Raji (cell line): ENCODE data around the gene BAIAP3.

Source experiments
- POLR2A ChIP-seq: IDR thresholded peaks from 2 replicates; pipeline ENCODE4 v1.6.1; 2011; ENCODE audit warnings: low read depth, low read length, control low read depth; ENCODE audit not compliant: insufficient read depth

Gene BAIAP3

DNA sequence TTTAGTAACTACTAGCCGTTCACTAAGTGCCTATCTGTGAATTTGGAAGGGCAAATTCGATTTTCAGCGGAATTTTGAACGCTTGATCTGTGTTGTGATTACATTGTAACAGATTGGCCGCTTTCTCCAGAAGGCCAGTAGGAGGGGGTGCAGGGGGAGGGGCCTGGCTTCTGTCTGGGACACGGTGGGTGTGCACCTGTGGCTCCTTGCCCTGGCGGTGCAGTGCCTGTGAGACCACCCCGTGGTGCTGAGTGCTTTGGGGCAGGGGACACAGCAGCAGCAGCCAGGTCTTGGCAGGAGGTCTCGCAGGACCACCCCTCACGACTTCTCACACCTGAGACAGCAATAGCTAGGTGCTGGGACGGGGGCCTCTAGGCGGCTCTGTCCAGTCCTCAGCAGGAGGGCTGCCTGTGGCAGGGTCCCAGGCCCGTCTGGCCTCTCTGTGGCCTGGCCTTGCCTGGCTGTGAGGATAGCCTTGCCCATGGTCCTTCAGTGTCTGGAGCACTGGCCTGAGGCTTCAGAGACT lies 22.2 kb upstream of the BAIAP3 start:
- TF ChIP-seq POLR2A, result no peak

GRCh38 chr16:1311738-1312466 lies 21.5 kb upstream of the BAIAP3 start:
- TF ChIP-seq POLR2A, result no peak

GRCh38 chr16:1312467-1312816 lies 21.0 kb upstream of the BAIAP3 start:
- no peak for TF ChIP-seq POLR2A

- TF ChIP-seq POLR2A, result no peak
These were observed 20.5 kb upstream of the BAIAP3 start for GRCh38 chr16:1312903-1313302.

DNA sequence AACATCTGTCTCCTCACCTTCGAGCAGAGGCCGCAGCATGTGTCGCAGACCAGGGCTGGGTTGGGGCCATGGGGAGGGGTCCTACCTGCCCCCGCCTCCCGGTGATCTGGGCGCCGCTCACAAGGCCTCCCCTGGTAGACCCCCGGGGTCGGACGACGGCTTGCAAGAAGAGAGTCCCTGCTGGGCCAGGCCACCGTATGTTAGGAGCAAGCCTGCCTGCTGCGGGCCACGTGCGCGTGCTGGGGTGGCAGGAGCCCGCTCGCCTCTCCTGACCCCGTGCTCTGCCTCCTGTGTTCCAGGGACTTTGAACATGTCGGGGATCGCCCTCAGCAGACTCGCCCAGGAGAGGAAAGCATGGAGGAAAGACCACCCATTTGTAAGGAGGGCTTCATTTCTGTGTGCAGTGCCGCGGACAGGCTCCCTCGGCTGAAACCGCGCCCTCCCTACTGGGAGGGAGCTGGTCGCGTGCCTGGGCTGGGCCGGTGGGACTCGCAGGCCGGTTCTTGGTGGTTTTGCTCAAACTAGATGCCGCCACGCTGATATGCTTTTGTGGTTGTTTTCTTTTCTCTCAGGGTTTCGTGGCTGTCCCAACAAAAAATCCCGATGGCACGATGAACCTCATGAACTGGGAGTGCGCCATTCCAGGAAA lies 19.6 kb upstream of the BAIAP3 start:
- TF ChIP-seq POLR2A, result no peak

DNA sequence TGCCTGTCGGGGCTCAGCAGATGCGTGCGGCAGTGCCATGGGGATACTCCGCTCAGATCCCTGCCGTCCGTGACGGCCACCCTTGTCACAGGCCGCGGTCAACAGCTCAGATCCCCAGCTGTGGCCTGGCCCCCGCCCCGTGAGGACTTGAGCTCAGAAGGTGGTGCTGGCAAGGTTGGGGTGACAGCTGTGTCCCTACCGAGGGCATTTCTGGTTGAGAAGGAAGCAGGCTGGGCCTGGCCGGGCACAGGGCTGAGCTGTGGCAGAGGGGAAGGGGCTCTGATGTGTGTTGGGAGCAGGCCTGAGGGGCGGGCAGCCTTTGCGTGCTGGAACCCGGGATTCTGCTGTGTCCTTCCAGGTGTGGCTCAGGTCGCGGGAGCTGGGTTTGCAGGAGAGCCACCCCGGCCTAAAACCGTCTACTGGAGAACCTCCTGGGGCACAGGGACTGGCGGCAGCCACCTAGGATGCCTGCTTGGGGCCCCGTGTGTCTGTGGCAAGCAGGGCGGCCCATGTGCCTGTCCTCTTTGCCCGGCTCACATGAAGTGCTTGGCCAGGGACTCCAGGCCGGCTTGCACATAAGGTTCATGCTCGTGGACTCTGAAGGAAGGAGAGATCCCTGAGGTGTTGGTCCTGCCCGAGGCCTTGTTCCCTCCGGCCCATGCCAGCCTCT lies 18.9 kb upstream of the BAIAP3 start:
- no peak for TF ChIP-seq POLR2A

DNA sequence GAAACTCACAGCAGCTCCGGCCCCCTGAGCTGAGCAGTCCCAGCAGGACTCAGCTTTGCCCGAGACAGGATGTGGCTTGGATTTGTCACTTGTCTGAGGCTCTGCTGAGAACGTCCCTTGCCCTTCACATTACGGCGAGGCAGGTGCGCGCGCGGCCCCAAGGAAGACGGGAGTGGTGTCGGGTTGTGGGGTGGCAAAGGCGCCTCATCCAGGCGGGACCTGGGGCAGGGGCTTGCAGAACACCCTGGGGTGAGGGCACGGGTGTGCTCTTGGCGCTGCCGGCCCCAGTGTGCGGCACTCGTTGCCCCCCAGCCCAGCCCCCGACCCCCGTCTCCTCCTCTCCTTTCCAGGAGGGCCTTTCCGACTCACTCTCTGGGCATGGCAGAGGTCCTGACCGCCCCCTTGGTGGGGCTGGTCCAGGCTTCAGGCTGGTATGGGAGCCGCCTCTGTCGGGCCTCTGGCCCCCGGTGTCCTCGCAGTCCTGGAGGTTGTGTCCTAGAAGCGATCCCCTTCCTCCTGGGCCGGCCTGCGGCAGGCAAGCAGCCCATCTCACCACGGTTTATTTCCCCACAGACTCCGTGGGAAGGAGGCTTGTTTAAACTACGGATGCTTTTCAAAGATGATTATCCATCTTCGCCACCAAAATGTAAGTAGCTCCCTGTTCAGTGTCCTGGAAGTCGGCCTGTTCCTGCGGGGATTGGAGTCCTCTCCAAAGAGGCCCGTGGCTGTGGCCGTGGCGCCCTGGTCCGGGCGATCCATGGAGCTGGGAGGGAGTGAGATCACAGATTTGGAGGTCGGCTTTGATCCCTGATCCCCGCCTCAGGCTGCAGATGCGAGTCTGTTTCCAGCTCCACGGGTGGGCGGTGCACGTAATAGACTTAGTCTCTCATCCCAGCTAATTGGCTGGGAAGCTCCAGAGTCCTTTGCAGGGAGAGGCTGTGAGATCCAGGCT lies 18.1 kb upstream of the BAIAP3 start:
- no peak for TF ChIP-seq POLR2A

DNA sequence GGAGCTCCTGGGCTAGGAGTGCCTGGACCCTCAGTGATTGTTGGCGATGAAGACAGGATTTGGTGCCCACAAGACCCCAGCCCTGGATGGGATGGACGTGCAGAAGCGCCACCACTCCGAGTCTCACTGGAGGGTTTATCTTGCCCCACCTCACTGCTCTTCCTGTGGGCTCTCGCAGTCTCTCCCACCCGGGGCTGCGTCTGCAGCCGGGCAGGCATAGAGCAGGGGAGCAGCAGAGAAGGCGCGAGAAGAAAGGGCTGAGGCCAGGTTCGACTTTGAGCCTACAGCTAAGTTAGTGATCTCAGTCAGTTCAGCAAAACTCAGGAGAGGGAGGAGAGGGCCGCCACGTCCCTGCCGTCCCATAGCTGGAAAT lies 17.4 kb upstream of the BAIAP3 start:
- TF ChIP-seq POLR2A, result no peak

GRCh38 chr16:1317479-1318267 lies 15.8 kb upstream of the BAIAP3 start:
- no peak for TF ChIP-seq POLR2A

DNA sequence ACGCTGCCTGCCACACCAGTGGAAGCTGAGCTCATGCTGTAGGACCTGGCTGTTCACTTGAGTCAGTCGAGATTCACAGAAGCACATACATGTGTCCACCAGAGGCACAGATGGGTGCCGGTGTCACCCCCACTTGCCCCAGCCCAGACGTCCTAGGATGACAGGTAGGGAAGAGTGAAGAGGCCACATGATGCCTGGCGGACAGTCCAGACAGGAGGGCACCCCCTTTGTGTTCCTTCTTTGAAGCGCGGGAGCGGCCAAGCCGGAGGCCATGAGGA lies 15.2 kb upstream of the BAIAP3 start:
- TF ChIP-seq POLR2A, result no peak

- no peak for TF ChIP-seq POLR2A
These were observed 14.4 kb upstream of the BAIAP3 start for GRCh38 chr16:1319041-1319440.

- no peak for TF ChIP-seq POLR2A
These were observed 13.3 kb upstream of the BAIAP3 start for GRCh38 chr16:1320097-1320496.

- TF ChIP-seq POLR2A, result no peak
These were observed 12.7 kb upstream of the BAIAP3 start for GRCh38 chr16:1320658-1321240.

DNA sequence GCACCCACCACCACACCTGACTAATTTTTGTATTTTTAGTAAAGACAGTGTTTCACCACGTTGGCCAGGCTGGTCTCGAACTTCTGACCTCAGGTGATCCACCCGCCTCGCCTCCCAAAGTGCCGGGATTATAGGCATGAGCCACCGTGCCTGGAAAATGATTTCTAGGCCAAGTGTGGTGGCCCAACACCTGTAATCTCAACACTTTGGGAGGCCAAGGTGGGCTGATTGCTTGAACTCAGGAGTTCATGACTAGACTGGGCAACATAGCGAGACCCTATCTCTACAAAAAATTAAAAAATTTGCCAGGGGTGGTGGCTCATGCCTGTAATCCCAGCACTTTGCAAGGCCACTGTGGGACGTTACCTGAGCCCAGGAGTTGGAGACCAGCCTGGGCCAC lies 11.0 kb upstream of the BAIAP3 start:
- TF ChIP-seq POLR2A, result no peak
